Spleen (tissue), 7 donors: ENCODE measurements around the gene SYNM.

Experiments used
- CTCF ChIP-seq, 11 experiments: fragments of 200-600 bp in 7 of 11; fragments of 450-650 bp in 4 of 11; sonication (generic) in 4 of 11; IDR thresholded peaks in 8 of 11; conservative IDR thresholded peaks in 3 of 11; 1 replicate in 7 of 11; 2 replicates in 4 of 11; pipeline versions ENCODE4 v1.4.0 to v1.8.0; 2016 to 2021; ENCODE audit warnings: antibody characterized with exemption in 11 of 11, inconsistent platforms in 4 of 11, mild to moderate bottlenecking in 1 of 11
- POLR2AphosphoS5 ChIP-seq, 3 donors: sonication (generic); formaldehyde crosslinking; IDR thresholded peaks; one replicate each; pipeline ENCODE4 v1.5.1; 2017; ENCODE audit warnings: antibody characterized with exemption in 3 of 3
- donor health status: DM: no; HTN: no; CAD: no; lungs with moderate emphysema.
- donor health status: DM: no; HTN: no; CAD: no.
- donor health status: DM: no; HTN: no; CAD: no.

- no peak for TF ChIP-seq CTCF (IDR thresholded peaks at IDR 0.05 in 8 of 11, conservative IDR thresholded peaks at IDR 0.05 in 3 of 11)
- no peak for TF ChIP-seq POLR2AphosphoS5 (IDR thresholded peaks at IDR 0.05)
Measured at GRCh38 chr15:99057020-99057419, 47.9 kb upstream of the SYNM start.
